NCI-H748 treated with DMSO at 0.1 percent for 48 hours (cell line): Measurements from ENCODE around the gene CPLX1.

Source experiments
- DNase-seq: peaks from one replicate; lab custom pipeline; 2025; lab: John Stamatoyannopoulos, UW

CPLX1 gene

GRCh38 chr4:825971-826330 is at the start of gene CPLX1:
TSS of gene CPLX1 (minus strand) at chr4:826129. CDS start at chr4:824522, 1,607 bp downstream.
- DNase-seq = no peak

DNA sequence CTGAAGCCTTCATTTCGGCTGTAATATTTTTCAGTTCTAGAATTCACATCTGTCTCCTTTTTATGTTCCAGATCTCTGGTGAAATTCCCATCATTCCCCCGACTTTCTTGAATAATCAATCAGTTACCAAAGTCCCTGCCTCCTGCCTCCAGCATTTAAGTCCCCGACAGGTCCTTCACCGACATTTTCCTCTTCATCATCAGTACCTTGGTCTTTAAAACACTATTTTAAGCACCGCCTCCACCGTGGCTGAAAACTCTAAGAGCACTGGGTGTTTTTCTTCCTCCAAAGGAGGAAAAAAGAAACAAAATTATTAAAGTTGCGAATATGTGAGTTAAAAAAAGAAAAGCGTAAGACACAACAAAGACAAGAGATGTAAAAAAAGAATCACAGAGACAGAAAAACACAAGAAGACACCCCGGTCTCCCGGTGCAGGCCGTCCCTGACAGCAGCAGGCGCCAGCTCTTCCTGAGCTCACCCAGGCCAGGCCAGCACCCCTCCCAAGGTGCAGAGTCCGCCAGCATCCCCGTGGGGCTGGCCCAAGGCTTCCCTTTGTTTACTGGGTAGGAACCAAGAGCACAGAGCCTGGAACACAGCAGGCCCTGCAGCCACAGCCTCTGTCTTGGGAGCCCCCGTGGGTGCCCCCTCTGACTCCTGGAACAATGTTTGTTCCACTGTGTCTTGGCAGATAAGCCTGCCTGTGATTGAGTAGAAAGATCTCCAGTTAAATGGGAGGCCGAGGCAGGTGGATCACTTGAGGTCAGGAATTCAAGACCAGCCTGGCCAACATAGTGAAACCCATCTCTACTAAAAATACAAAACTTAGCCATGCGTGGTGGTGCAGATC is 49.3 kb upstream of the CPLX1 start:
- no peak for DNase-seq

DNA sequence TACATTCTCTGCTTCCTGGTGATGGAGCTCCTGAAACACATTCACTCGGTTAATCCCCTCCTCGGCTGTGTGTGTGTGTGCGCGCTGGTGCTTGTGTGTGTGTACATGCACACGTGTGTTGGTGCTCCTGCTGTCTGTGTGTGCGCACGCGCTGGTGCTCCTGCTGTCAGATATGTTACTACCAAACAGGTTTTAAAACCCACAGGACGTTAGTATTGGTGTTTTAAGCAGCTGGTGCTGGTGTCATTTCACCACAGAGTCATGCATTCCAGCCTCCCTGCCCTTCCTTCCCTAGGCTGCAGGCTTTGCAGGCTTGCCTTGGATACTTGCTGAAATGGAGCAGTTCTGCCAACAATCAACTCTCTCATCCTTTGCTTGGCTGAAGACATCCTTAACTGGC is 48.1 kb upstream of the CPLX1 start:
- no peak for DNase-seq

DNA sequence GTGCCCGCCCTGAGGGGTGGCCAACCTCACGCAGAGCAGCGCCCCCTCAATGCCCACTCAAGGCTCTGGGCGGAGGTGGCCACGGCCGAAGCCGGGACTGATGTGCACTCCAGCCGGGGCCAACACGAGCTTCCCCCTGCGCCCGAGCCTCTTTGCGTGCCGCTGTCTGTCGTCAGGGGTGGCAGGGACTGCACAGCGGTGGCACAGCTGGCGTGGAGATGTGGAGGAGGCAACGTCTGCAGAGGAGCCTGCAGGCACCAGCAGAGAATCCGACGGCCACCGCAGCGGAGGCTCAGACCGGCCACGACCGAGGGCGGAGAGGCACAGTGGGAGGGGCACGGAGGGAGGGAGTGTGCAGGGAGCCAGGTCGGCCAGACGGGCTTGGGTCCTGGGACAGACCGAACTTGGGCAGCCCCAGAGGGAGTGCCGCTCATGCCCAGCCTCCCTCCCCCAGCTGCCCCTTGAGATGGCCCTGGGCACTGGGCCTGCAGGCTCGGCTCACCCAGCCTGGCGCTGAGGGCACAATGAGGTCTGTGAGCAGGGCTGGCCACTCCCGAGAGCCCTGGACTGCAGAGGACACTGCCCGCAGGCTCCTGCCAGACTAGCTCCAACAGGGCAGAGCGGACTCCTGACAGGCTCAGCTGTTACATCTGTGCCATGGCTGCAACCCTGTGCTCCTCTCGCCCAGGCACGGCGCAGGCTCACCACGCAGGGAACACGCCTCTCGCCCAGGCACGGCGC is 46.5 kb upstream of the CPLX1 start:
- no peak for DNase-seq

GRCh38 chr4:871484-871883 is 45.6 kb upstream of the CPLX1 start:
- no peak for DNase-seq

DNA sequence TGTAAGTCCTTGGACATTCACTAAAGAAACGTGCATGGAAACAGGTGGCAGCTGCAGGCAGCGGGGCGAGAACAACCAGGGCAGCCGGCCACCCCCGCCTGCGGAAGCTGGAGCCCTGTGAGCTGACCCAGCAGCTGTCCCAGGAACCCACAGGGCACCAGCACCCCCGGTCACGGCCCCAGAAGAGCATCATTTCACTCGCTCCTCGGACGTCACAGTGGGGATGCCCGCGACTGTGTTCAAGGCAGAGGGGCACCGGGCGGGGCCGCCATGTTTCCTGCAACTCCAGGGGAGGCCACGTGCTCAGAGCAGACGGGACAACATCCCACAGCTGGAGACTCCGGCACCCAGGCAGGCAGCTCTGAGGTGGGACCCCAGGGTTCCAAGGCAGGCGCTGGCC is 45.0 kb upstream of the CPLX1 start:
- no peak for DNase-seq

DNA sequence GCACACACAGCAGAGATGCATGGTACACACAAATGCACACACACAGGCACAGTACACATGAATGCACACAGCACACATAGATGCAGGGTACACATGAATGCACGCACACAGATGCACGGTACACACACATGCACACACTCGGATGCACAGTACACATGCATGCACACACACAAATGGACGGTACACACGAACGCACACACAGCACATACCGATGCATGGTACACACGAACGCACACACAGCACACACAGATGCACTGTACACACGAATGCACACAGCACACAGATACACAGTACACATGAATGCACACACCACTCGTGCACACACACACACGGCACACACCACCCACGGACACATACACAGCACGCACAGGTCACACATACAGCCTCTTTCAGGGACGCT is 43.8 kb upstream of the CPLX1 start:
- DNase-seq = no peak

DNA sequence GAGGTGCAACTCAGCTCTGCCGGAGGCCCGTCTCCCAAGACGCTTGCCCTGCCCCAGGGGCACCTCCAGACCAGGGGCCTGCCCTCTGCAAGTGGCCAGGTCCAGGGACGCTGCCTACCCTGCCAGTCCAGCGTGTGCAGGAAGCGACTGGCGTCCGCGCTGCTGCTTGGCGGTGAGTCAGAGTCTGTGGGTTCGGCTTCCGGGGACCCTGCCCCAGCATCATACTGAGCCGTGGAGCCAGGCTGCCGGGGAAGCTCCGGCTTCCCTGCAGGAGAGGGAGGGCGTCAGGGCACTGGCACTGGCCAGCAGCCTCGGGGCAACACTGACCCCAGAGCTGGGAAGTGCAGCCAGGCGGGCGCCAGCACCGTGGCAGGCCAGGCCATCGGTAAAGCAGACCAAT is 42.5 kb upstream of the CPLX1 start:
- no peak for DNase-seq

- no peak for DNase-seq
Observed at GRCh38 chr4:867526-868250, 41.8 kb upstream of the CPLX1 start.

GRCh38 chr4:866761-867390 is 40.9 kb upstream of the CPLX1 start:
- DNase-seq = no peak

- no peak for DNase-seq
Observed at GRCh38 chr4:866068-866760, 40.3 kb upstream of the CPLX1 start.

- DNase-seq = no peak
Observed at GRCh38 chr4:865572-865971, 39.6 kb upstream of the CPLX1 start.

DNA sequence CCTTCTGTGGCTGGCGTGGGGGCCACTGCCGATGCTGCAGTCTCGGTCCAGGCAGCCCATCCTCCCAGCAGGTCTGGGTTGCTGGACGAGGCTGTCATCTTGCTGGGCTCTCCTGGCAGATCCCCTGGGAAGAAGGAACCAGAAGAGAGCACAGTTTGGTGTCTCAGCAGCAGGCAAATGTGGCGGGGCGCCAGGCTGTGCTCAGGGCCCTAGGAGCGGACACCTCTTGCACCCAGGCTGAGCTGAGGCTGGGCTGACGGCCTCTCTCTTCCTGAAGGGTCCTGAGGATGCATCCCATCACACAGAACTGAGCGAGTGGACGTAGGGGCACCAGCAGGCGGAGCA is 39.2 kb upstream of the CPLX1 start:
- DNase-seq = no peak

DNA sequence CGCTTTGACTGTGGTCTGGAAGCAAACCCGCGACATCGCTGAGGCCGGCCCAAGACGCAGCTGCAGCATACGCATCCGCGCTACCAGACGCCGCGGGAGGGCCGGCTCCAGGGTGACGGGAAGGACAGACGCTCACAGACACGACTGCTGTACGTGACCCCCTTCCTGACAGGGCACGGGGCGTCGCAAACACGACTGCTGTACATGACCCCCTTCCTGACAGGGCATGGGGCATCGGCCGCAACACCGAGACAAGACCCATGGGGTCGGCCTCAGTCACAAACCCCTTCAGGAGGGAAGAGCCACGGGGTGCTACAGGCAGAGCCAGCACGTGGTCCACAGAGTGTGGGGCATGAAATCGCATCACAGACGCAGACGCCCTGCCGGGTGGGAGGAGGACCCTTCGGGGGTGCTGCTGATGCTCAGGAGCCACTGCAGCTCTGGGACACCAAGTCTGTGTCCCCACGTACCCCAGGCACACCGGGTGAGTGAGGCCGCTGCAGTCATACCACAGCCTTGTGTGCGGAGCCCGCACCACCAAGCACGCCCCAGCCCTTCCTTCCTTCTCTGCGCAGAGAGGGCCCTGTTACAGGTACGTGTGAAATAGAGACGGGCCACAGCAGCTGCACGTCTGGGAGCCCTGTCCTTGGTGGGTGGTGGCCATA is 38.7 kb upstream of the CPLX1 start:
- DNase-seq = no peak

DNA sequence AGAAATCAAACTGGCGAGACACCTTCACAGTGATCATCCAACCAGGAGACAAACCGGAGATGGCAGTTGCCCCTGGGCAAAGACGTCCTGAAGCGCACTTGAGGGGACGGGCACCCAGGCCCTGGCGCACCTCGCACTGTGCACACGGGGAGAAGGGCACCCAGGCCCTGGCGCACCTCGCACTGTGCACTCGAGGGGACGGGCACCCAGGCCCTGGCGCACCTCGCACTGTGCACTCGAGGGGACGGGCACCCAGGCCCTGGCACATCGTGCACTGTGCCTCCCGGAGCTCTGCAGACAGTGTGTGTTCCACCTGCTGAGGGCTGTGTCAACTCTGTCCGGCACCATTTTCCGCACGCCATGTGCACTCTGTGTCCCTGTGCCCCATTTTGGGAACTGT is 34.6 kb upstream of the CPLX1 start:
- DNase-seq = no peak

DNA sequence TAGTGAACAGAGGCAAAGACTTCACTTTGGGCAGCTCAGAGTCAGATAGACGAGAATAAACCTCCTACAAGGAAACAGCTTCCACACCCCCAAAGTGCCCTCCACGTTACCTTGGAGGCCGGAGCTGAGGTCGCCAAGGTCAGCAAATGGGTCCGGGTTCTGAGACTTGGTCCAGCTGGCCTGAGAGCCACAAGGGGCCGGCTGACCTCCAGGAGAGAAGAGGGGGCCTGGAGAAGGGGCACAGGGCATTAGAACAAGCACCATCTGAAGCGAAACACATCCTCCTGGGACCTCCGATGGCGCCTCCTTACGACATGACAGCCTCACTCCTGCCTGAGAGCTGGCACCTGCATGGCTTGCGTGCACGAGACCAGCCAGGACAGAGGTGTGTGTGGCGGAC is 33.6 kb upstream of the CPLX1 start:
- DNase-seq = no peak

DNA sequence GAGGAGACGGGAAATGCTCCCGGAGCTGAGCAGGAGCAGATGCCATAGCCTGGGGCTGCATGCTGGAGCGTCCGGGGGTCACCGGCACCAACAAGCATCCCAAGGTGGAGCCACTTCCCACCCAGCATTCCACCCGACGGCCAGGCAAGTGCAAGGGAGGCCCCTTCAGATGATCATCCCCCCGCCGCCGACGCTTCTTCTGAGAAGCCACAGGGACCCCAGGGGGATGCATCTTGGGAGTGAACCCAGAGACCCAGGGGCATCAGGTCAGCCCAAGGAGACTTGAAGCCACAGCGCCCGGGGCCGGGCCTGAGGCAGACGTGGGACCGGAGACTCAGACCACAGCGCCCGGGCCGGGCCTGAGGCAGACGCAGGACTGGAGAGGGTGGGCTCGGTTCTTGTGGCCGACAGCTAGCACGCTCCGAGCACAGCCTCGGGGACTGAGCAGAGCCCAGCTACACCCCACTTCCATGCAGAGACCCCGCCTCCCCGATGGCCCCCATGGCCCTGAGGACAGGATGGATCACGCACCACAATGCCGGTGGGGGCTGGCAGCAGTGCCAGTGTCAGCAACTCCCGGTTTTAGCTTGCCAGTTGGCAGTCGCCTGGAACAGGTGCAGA is 33.0 kb upstream of the CPLX1 start:
- DNase-seq = no peak

DNA sequence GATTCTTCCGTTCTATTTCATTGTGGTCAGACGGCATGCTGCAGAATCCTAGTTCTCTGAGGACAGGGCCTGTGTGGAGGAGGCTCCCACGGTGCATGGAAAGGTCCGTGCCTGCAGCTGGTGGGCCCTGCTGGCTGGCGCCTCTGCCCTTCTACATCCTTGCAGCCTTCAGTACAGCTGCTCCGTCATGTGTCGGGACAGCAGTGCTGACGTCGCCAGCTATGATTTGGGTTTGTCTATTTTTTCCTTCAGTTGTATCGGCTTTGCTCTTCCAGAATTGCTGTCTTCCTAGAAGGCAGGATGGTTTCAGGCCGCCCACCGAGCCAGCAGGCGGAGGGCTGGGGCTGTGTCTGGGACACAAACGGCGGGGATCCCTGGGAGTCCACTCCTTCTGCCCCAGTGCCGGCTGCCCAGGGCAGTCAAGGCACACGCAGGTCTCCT is 32.1 kb upstream of the CPLX1 start:
- DNase-seq = no peak

- DNase-seq = no peak
Observed at GRCh38 chr4:857461-857860, 31.5 kb upstream of the CPLX1 start.

DNA sequence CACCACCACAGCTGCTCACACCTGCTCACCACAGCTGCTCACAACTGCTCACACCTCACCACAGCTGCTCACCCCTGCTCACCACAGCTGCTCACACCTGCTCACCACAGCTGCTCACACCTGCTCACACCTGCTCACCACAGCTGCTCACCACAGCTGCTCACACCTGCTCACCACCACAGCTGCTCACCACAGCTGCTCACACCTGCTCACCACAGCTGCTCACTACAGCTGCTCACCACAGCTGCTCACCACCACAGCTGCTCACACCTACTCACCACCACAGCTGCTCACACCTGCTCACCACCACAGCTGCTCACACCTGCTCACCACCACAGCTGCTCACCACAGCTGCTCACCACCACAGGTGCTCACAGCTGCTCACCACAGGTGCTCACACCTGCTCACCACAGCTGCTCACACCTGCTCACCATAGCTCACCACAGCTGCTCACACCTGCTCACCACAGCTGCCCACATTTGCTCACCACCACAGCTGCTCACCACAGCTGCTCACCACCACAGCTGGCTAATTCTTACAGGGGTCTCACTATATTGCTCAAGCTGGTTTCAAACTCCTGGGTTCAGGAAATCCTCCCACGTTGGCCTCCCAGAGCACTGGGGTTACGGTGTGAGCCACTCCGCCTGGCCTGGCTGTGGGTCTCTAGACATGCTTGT is 30.4 kb upstream of the CPLX1 start:
- no peak for DNase-seq
